Activated naive CD4-positive, alpha-beta T cell treated with anti-CD3 and anti-CD28 coated beads, Interleukin-2, amount 50 U/mL, for 24 hours (primary cell): Measurements from ENCODE around the gene CCAR1.
"Not testable (repeated sequence)": the region's sequence is repeated elsewhere in the genome, so short reads cannot be mapped to it uniquely, and the experiment has no call there.

ENCODE experiments used
- H3K27ac Mint-ChIP-seq: one replicate; pipeline ENCODE4 v1.8.0; 2021; ENCODE audit warnings: mild to moderate bottlenecking, mixed read lengths
- H3K27me3 Mint-ChIP-seq: one replicate; pipeline ENCODE4 v1.8.0; 2021; ENCODE audit warnings: mixed read lengths
- H3K36me3 Mint-ChIP-seq: one replicate; pipeline ENCODE4 v1.8.0; 2021; ENCODE audit warnings: mixed read lengths
- H3K4me1 Mint-ChIP-seq: one replicate; pipeline ENCODE4 v1.8.0; 2021; ENCODE audit warnings: mixed read lengths
- H3K4me3 Mint-ChIP-seq: one replicate; pipeline ENCODE4 v1.8.0; 2021; ENCODE audit warnings: mild to moderate bottlenecking, mixed read lengths
- H3K9me3 Mint-ChIP-seq: one replicate; pipeline ENCODE4 v1.8.0; 2021; ENCODE audit warnings: mixed read lengths

Gene CCAR1

DNA sequence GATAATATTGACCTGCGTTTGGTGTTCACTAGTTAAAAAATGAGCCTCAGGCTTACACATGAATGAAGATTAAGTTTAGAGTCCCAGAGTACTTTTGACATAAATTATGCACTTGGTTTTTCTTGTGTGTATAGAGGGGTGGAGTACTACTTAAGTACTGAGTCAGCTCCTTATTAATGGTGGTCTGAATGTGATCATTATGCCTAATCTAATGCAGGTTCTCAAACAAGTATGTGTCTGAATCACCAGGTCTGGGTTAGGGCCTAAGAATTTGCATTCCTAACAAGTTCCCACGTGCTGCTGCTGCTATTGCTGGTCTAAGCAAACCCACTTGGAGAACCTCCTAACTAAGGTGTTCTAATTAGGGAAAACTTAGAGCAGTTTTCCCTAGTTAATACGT lies 75.6 kb downstream of the CCAR1 start:
- H3K27ac Mint-ChIP-seq, result no peak overlapping the region
- H3K27me3 Mint-ChIP-seq, result no peaks in the 10 kb centered on the region
- no peak overlapping the region for H3K4me3 Mint-ChIP-seq
- no peaks in the 10 kb centered on the region for H3K9me3 Mint-ChIP-seq
- H3K36me3 Mint-ChIP-seq, result peaks cover 7% of the 10 kb centered on the region
- no peaks in the 10 kb centered on the region for H3K4me1 Mint-ChIP-seq

- Mint-ChIP-seq H3K27ac (no peak overlapping the region), H3K4me3 (no peak overlapping the region), H3K27me3 (no peaks in the 10 kb centered on the region), H3K9me3 (no peaks in the 10 kb centered on the region), H3K4me1 (no peaks in the 10 kb centered on the region), H3K36me3 (peaks cover 5% of the 10 kb centered on the region)
Measured at GRCh38 chr10:68800211-68800610, 79.2 kb downstream of the CCAR1 start.

- H3K4me1 Mint-ChIP-seq, result no peaks in the 10 kb centered on the region
- H3K4me3 Mint-ChIP-seq, result no peak overlapping the region
- no peaks in the 10 kb centered on the region for H3K27me3 Mint-ChIP-seq
- H3K27ac Mint-ChIP-seq, result no peak overlapping the region
- no peaks in the 10 kb centered on the region for H3K9me3 Mint-ChIP-seq
- no peaks in the 10 kb centered on the region for H3K36me3 Mint-ChIP-seq
Measured at GRCh38 chr10:68804692-68805091, 83.7 kb downstream of the CCAR1 start.

DNA sequence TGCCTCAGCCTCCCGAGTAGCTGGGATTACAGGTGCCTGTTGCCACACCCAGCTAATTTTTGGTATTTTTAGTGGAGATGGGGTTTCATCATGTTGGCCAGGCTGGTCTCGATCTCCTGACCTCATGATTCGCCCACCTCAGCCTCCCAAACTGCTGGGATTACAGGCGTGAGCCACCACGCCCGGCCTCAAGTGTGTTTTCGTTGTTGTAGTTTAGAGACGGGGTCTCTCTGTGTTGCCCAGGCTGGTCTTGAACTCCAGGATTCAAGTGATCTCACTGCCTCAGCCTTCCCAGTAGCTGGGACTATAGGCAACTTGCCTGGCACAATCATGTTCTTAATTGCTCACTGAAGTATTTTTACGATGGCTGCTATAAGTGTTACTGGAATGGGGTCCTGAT lies 89.8 kb downstream of the CCAR1 start:
- not testable (repeated sequence) for H3K27ac Mint-ChIP-seq, H3K36me3 Mint-ChIP-seq, H3K9me3 Mint-ChIP-seq, H3K27me3 Mint-ChIP-seq, H3K4me1 Mint-ChIP-seq, H3K4me3 Mint-ChIP-seq

- no peak overlapping the region for H3K4me3 Mint-ChIP-seq
- no peaks in the 10 kb centered on the region for H3K4me1 Mint-ChIP-seq
- no peaks in the 10 kb centered on the region for H3K9me3 Mint-ChIP-seq
- no peaks in the 10 kb centered on the region for H3K27me3 Mint-ChIP-seq
- H3K36me3 Mint-ChIP-seq, result no peaks in the 10 kb centered on the region
- no peak overlapping the region for H3K27ac Mint-ChIP-seq
Measured at GRCh38 chr10:68811314-68812009, 90.4 kb downstream of the CCAR1 start.

DNA sequence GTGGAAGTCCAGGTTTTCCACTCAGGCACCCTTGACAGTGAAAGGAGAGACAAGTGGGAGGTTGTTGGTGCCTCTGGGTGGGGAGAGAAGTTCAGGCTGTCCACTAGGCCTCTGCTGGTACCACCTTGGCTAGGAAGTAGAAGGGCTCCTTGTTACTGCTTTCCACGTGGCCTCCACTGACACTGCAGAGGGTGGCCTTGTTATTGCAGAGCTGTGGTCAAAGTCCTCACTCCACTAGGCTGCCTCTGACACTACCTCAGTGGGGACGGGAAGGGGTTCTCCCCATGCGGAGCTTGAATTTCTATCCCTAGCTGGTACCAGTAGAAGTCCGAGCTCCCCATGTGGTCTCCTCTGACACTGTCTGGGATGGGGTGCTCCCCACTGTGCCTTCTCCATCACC lies 91.4 kb downstream of the CCAR1 start:
- no peaks in the 10 kb centered on the region for H3K4me1 Mint-ChIP-seq
- H3K9me3 Mint-ChIP-seq, result no peaks in the 10 kb centered on the region
- H3K27ac Mint-ChIP-seq, result no peak overlapping the region
- H3K36me3 Mint-ChIP-seq, result no peaks in the 10 kb centered on the region
- H3K4me3 Mint-ChIP-seq, result no peak overlapping the region
- H3K27me3 Mint-ChIP-seq, result no peaks in the 10 kb centered on the region

DNA sequence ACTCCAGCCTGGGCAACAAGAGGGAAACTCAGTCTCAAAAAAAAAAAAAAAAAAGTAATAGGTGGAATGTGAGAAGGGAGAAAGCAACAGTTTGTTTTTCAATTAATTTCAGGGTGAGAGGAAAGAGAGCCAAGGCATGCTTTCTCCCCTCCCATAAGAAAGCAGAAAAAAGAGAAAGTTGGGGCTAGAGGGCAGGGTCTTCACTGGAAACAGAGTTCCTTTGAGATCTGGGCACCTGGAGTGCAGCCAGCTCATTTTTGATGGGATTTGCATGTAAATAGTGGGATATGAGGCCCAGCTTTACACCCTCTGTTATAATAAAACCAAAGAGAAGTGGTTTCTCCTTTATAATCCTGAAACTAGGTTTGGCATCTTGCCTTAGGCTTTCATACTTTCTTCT lies 92.5 kb downstream of the CCAR1 start:
- Mint-ChIP-seq H3K4me1 (no peaks in the 10 kb centered on the region), H3K9me3 (no peaks in the 10 kb centered on the region), H3K4me3 (no peak overlapping the region), H3K36me3 (no peaks in the 10 kb centered on the region), H3K27ac (no peak overlapping the region), H3K27me3 (no peaks in the 10 kb centered on the region)

GRCh38 chr10:68816796-68817412 lies 95.9 kb downstream of the CCAR1 start:
- no peaks in the 10 kb centered on the region for H3K27me3 Mint-ChIP-seq
- no peaks in the 10 kb centered on the region for H3K36me3 Mint-ChIP-seq
- no peak overlapping the region for H3K4me3 Mint-ChIP-seq
- H3K9me3 Mint-ChIP-seq, result no peaks in the 10 kb centered on the region
- no peak overlapping the region for H3K27ac Mint-ChIP-seq
- no peaks in the 10 kb centered on the region for H3K4me1 Mint-ChIP-seq

DNA sequence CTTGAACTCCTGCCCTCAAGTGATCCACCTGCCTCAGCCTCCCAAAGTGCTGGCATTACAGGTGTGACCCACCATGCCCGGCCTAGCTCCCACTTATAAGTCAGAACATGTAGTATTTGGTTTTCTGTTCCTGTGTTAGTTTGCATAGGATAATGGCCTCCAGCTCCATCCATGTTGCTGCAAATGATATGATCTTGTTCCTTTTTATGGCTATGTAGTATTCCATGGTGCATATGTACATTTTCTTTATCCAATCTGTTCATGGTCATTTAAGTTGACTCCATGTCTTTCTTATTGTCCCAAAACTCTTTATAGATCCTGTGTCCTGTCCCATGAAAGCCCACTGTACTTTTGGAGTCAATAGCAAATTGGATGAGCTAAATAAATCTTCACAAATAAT lies 99.3 kb downstream of the CCAR1 start:
- not testable (repeated sequence) for H3K4me3 Mint-ChIP-seq, H3K4me1 Mint-ChIP-seq, H3K9me3 Mint-ChIP-seq, H3K27ac Mint-ChIP-seq, H3K27me3 Mint-ChIP-seq, H3K36me3 Mint-ChIP-seq

DNA sequence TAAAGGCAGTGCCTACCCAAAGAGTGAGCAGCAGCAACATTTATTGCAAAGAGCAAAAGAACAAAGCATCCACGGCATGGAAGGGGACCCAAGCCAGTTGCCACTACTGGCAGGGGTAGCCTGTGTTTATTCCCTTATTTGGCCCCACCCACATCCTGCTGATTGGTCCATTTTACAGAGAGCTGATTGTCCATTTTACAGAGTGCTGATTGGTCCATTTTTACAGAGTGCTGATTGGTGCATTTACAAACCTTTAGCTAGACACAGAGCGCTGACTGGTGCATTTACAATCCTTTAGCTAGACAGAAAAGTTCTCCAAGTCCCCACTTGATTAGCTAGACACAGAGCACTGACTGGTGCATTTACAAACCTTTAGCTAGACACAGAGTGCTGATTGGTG lies 101.6 kb downstream of the CCAR1 start:
- not testable (repeated sequence) for H3K9me3 Mint-ChIP-seq, H3K36me3 Mint-ChIP-seq, H3K27me3 Mint-ChIP-seq, H3K27ac Mint-ChIP-seq, H3K4me3 Mint-ChIP-seq, H3K4me1 Mint-ChIP-seq

DNA sequence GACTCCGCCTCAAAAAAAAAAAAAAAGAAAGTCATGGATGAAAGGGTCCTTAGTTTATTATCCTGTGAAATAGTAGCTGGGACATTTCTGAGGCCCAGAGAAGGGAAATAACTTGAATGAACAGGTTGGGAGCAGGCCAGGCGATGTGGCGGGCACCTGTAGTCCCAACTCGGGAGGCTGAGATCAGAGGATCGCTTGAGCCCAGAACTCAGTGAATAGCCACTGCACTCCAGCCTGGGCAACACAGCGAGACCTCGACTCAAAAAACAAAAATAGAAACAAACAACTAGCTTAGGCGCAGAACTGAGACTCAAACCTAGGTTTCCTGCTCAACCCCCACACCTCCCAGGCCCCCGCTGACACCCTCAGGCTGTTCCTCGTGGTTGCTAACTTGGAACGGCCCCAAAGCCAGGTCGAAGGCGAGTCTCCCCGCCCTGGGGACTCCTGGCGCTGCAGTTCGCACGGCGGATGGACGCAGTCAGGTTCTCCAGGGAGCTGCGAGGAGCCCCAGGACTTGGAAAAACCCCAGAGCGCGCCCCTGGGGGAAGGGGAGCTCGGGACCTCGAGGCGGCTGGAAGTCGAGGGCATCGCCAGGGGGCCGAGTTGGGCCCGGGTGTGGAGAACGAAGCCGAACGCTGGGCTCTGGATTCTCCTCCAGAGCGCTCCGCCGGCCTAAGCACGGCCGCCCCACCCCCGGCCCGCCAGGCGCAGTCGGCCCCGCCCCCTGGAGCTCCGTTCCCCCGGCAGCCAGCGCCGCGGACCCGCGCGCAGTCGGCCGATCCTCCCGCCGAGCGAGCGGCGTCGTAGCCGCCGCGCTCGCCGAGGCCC lies 105.9 kb downstream of the CCAR1 start, which contains the start of gene STOX1:
TSS of gene STOX1 (plus strand) at position 768 of the 828 bp plus-strand sequence. CDS start 93 bp downstream, outside the sequence.
- Mint-ChIP-seq H3K27ac (no peak within 1 kb of the TSS), H3K36me3 (no peaks in the 10 kb centered on the region), H3K4me1 (peaks cover 20% of the 10 kb centered on the region), H3K4me3 (peak within 1 kb of the TSS; percentile 78), H3K27me3 (no peaks in the 10 kb centered on the region), H3K9me3 (no peaks in the 10 kb centered on the region)

DNA sequence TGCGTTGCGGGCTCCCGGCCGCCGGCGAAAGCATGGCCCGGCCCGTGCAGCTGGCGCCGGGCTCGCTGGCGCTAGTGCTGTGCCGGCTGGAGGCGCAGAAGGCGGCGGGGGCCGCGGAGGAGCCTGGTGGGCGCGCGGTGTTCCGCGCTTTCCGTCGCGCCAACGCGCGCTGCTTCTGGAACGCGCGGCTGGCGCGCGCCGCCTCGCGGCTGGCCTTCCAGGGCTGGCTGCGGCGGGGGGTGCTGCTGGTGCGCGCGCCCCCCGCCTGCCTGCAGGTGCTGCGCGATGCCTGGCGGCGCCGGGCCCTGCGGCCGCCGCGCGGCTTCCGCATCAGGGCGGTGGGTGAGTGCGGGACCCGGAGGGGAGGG lies 106.5 kb downstream of the CCAR1 start:
- not testable (repeated sequence) for H3K9me3 Mint-ChIP-seq, H3K36me3 Mint-ChIP-seq, H3K4me3 Mint-ChIP-seq, H3K27me3 Mint-ChIP-seq, H3K27ac Mint-ChIP-seq
- peaks cover 20% of the 10 kb centered on the region for H3K4me1 Mint-ChIP-seq

GRCh38 chr10:68828083-68828601 lies 107.1 kb downstream of the CCAR1 start:
- Mint-ChIP-seq H3K4me3 (peak overlapping the region; percentile 59), H3K4me1 (peaks cover 20% of the 10 kb centered on the region)
- H3K36me3 Mint-ChIP-seq, H3K27me3 Mint-ChIP-seq, H3K27ac Mint-ChIP-seq, H3K9me3 Mint-ChIP-seq: not testable (repeated sequence)

DNA sequence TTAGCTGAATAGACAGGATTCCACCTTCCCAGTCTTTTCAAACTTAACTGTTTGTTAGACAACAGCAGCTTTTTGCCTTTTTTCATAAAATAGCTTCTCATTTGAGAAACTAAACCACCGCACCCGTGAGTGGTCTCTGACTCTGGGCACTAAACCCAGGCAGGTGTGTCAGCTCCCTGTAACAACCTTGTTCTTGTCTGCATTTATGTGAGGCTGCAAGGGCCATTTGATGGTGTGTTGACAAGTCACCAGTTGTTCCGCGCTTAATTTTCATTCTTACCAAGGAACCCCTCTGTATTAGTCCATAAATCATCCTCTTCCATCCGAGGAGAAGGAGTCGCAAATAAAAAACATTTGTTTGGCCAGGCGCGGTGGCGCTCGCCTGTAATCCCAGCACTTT lies 107.8 kb downstream of the CCAR1 start:
- Mint-ChIP-seq H3K4me1 (peaks cover 20% of the 10 kb centered on the region), H3K4me3 (peak overlapping the region; percentile 59), H3K36me3 (no peaks in the 10 kb centered on the region), H3K9me3 (no peaks in the 10 kb centered on the region), H3K27me3 (no peaks in the 10 kb centered on the region), H3K27ac (no peak overlapping the region)

GRCh38 chr10:68829521-68829920 lies 108.5 kb downstream of the CCAR1 start:
- H3K4me3 Mint-ChIP-seq, result no peak overlapping the region
- no peak overlapping the region for H3K27ac Mint-ChIP-seq

DNA sequence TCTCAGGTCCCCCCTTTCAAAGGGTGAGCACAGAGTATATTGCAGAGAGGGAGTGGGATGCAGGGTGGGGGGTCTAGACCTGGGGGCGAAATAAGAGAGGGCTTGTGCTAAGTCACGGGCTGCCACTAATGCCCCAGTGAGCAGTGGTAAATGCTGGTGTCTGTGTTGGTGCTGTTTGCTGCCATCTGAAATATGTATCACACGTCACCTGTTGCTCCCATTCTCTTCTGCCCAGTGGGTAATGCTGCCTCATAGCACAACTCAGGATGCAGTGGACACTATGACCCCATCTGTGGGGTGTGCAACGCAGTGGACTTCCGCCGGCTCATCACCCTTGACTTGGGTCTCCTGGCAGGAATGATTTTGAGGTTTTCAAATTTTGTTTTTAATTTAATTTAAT lies 108.9 kb downstream of the CCAR1 start:
- Mint-ChIP-seq H3K9me3 (no peaks in the 10 kb centered on the region), H3K27ac (no peak overlapping the region), H3K36me3 (no peaks in the 10 kb centered on the region), H3K4me3 (peak overlapping the region; percentile 11), H3K27me3 (no peaks in the 10 kb centered on the region), H3K4me1 (peaks cover 20% of the 10 kb centered on the region)

More at GRCh38 chr10:68829521-68829920, 108.5 kb downstream of the CCAR1 start:
- H3K9me3 Mint-ChIP-seq, result no peaks in the 10 kb centered on the region
- peaks cover 20% of the 10 kb centered on the region for H3K4me1 Mint-ChIP-seq
- H3K36me3 Mint-ChIP-seq, result no peaks in the 10 kb centered on the region
- H3K27me3 Mint-ChIP-seq, result no peaks in the 10 kb centered on the region
